GM04504 (cell line): Measurements from ENCODE around the gene RASSF4.

Source experiments
- DNase-seq: peaks from one replicate; pipeline ENCODE4 v3.0.0-alpha.2; 2012; ENCODE audit warnings: low read depth

Gene RASSF4

DNA sequence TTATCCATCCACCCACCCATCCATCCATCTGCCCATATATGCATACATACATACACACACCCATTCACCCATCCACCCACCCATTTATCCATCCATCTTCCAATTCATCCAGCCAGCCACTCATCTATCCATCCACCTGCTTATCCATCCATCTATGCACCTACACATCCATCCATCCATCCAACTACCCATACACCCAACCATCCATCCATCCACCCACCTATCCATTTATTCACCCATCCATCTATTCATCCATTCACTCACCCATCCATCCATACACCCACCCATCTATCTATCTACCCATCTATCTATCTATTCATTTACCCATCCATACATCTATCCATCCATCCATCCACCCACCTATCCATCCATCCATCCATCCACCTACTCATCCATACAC lies 31.1 kb upstream of the RASSF4 start:
- no peak for DNase-seq

DNA sequence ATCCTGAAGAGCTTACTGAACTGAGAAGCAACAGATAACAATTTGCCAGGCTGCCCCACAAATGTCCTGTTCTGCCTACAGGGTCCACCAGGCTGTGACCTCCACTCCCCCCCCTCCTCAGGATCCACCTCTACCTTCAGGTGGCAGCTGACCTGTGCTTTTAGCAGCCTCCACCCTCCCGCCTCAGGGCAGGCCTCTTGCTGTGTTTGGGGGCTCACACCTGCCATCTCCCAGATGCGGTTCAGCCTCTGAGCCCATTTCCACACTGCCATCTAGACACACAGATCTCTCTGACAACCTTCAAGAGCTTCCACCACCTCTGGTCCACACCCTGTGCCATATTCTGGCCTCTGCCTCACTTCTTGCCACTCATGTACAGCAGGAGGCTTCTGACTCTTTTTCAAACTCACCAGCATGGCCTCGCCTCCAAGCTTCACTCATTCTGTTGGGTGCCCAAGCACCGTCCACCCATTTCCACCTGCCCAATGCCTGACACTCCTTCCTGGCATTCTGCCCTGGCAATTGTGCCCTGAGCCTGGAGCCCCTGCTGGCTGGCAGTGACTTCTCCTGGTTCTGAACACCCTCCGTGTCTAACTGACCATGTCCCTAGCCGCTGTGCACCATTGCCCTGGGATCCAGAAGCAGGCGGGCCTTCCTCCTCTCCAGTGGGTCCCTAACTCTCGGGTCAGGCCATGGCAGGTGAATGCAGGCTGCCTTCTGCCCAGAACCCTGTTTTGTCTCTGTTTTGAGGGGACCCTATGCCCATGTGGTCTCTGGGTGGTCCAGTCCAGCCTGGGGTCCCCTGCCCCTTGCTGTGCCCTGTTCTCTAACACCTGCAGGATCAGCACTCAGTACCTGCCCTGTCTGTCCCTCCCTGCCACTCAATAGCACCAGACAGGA lies 30.0 kb upstream of the RASSF4 start:
- DNase-seq: no peak

GRCh38 chr10:44930904-44931620 lies 28.5 kb upstream of the RASSF4 start:
- DNase-seq: no peak

DNA sequence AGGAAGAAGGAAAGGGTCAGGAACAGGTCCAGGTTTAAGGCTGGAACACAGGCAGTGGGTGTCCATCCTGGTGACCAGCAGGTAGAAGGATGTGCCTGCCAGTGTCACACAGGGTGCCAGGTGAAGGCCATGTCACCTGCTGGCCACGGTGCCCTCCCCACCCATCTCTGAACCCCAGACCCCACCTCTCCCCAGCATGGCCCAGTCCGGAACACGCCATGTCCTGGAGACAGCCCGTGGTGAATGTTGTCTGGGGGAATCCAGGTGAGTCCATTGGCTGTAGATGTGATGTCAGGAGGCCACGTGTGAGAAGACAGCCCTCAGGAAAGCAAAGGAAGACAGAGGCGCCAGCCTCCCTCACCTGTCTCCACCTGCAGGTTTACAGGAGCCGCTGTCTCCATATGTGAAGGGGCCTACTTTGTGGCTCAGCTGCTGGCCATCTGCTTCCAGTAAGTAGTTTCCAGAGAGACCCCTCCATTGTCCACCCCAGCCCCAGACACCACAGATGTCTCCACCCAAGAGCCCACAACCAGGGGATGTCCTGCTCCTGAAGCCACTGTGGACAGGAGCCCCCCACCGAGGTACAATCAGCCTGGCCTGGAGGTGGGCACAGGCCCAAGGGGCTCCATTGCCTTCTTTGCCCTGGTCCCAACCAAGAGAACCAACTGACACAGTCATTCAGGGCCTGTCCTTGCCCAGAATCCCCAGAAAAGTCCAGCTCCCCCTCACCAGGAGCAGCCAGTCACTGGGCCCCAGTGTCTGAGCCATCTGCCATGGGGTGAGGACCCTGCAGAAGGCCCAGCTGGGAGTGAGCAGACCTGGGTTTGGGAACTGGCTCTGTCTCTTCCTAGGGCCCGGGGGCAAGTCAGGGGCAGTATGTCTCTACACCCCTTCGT lies 27.7 kb upstream of the RASSF4 start:
- no peak for DNase-seq

DNA sequence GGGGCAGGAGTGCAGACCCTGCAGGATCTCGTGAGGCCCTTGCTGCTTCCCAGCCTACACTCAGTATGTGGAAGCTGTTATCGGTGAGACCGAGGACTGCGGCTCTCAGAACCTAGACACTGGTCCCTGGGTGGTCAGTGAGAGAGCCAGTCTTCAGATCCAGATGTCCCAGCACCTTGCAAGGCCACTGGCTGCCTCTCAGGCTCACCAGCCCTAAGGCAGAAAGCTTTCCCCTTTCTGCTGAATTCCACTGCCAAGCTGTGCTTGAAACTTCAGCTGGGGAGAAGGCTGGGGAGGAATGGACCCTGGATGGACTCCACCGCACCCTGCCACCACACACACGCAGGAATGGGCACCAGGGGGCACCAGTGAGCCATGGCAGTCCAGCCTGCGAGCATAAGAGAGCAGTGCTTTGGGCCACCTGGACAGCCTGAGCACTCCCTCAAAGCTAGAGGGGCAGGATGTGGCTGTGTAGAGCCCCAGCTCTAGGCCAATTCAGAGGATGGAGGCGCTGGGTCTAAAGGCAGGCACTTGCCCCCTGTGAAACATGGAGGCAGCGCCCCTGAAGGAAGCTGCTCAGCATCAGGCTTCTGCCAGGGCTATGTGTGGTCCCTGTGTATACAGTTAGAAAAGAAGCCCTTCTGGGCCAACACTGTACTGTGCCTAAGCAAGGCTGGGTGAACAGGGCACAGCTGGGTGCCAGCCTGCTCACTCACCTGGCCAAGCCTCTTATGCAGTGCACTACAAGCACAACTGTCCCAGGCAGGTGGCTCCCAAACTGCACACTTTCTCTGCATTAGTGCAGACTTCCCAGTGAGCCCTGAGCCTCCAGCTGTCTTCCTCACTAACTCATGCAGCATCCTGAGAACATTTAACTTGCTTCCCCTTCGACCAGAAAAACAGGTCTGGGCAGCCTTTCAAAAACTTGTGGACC lies 26.8 kb upstream of the RASSF4 start:
- peak; percentile 52 for DNase-seq

DNA sequence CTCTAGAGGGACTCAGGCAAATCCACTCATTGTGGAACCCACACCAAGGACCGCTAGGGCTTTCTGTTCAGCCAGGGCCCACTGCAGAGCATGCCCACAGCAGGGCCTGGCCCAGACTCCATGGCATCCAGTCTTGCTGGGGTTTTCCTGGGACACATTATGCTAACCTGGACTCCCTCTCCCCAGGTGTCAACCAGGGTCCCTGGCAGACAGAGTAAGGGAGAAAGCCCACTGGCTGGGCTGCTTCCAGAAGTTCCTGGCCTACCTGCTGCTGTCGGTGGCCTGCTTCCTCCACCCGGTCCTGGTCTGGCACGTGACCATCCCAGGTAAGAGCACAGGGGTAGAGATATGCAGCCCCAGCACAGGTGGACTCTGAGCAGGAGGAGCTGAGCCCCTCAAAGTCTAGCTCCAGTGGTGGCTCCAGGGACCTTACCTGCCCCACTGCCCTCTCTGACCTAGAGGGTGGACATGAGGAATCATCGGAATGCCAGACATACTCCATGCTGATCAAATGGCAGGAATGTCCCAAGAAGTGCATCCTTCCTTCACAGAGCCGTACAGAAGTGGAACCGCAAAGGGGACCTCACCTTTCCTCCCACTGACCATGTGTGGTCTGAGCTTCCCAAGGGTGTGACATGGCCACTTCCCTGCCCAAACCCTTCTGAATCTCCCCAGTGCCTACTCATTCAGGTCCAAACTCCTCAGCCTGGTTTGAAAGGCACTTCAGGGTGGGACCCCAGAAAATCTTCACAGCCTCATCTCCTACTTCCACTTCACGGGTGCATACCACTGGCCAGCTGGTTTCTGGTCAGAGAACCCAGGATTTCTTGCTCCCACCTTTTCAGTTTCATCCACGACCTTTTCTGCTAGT lies 25.9 kb upstream of the RASSF4 start:
- no peak for DNase-seq

DNA sequence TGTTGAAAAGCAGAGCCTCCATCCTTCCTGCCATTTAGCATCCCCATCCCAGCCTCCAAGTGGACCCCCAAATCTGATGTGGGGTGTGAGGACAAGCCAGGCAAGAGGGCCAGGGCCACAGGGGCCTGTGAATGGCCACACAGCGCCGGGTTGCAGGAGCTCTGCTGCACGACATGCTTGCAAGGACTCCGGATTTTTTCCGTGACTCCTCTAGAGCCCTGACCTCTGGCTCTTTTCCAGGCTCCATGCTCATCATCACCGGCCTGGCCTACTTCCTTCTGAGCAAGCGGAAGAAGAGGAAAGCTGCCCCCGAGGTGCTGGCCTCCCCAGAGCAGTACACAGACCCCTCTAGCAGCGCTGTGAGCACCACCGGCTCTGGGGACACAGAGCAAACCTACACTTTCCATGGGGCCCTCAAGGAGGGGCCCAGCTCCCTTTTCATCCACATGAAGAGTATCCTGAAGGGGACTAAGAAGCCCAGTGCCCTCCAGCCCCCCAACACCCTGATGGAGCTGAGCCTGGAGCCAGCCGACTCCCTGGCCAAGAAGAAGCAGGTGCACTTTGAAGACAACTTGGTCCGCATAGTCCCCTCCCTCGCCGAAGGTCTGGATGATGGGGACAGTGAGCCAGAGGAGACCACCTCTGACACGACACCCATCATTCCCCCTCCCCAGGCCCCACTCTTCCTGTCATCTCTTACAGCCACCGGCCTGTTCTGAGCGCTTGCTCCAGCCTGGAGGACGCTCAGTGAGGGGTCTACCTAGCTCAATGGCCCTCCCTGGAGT lies 25.0 kb upstream of the RASSF4 start:
- no peak for DNase-seq

- peak; percentile 53 for DNase-seq
Measured at GRCh38 chr10:44935201-44935965, 24.2 kb upstream of the RASSF4 start.

DNA sequence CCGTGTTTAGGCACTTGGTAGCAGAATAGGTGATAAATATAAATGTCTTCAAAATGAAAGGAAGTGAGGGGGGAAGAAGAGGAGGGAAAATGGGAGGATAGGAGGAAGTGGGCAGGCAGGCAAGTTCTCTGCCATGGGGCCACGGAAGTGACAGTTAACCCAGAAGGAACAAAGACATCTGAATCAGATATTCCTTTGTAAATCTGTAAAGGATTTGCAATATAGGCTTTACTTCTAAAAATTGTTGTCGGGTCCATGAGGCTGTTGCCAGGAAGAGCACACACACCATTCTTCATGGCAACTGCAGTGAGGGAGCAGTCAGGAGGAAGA lies 23.7 kb upstream of the RASSF4 start:
- DNase-seq: no peak

DNA sequence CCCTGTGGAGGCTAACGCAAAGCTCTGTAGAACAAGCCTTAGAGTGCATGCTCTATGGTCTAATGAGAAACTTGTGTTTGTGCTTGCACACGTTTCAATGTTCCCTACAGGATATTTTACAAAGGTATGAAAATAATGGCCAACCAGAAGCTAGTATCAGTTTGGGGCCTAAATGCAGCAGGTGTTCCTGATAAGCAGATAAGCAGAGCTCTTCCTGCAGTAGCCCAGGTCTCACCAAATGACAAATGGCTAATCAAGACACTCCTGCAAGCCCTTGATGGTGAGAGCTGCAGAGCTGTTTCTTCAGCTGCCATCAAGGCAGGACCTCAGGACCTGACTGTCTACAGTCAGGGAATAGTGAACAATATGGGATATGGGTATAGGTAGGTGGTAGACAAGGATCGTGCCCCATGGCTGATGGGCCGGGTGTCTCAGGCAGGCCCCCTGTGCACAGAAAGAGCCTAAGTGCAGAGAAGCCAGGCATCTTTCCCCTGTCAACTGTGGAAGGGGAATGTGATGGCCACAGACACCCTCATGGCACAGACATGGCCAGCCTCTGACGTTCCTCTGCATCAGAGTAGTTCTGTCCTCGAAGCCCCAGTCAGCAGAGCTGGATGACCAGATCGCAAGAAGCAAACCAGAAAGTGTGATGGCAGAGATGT lies 23.2 kb upstream of the RASSF4 start:
- no peak for DNase-seq

DNA sequence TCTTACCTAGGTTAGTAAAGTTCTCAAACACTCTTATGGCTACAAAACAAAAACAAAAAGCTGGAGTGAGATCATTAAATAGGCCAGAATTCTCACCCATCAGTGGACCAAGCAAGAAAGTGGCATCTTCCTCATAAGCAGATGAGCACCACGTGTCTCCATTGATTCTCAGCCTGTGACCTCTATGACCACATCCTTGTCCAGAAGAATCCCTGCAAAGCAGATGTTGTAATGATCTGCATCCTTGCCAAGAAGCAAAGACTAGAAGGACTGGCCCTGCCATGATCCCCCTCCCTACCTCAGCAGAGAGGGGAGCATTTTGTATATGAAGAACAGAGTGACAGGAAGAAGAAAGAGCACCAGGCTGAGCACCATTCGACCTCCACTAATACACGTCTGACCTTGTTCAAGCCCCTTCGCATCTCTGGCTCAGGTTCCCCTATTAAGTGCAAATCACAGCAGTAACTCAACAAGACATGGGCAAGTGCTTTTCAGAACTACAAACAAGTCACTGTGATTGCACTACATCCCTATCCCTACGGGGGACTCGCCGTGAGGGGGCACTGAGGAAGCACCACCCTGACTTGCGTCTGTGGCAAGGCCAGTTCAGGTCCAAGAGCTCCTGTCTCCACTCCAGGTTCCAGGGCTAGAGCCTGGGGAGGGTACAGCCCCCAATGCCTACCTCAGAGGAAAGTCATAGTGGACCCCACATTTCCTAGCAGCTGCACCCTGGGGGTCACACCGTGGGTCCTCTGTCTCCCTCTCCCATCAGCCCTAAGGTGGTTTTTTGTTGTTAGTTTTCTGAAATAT lies 22.2 kb upstream of the RASSF4 start:
- DNase-seq: no peak

DNA sequence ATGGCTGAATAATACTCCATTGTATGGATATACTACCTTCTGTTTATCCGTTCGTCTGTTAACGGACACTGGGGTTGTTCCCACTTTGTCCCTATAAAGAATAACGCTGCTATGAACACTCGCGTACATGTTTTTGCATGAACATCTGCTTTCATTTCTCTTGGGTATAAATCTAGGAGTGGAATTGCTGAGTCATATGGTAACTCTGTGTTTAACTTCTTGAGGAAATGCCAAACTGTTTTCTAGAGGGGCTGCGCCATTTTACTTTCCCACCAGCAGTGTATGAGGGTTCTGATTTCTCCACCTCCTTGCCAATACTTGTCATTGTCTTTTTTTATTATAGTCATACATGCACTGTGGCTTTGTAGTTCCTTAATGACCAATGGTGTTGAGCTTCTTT lies 20.6 kb upstream of the RASSF4 start:
- DNase-seq: no peak

GRCh38 chr10:44939691-44940401 lies 19.8 kb upstream of the RASSF4 start:
- DNase-seq: no peak

DNA sequence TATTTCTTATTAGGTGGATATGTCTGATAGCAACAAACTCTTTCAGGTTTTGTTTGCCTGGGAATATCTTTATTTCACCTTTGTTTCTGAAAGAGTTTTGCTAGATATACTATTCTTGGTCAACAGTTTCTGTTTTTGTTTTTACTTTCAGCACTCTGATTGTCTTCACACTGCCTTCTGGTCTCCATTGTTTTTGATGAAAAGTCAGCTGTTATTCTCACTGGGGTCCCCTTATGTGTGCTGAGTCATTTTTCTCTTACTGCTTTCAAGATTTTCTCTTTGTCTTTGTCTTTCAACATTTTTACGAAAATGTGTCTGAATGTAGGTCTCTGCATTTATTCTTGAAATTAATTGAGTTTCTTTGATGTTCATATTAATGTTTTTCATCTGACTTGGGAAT lies 15.2 kb upstream of the RASSF4 start:
- DNase-seq: no peak

GRCh38 chr10:44946205-44946604 lies 13.4 kb upstream of the RASSF4 start:
- DNase-seq: no peak

- DNase-seq: no peak
Measured at GRCh38 chr10:44947371-44948152, 12.0 kb upstream of the RASSF4 start.
